HepG2 (cell line): ENCODE data around the gene KCTD6. TPM values are rescaled to one million over a fixed set of nuclear protein-coding genes. Genes with fewer than 3 reads are reported as not detected.

Source experiments
- ATAC-seq: fragments of 200-7000 bp; cut with Tn5 transposase; 3 replicates; pipeline ENCODE4 v1.9.1; 2020; ENCODE audit warnings: mild to moderate bottlenecking, moderate library complexity
- BruUV-seq: library from RNA; stranded (reverse); fragments of 400-500 nt; replicated peaks from 2 replicates; lab custom pipeline; 2021; lab: Mats Ljungman, UMichigan
- CTCF ChIA-PET: fragments of 300-600 bp; formaldehyde crosslinking; extraction: SDS; loops from one replicate; lab custom pipeline; 2021; ENCODE audit warnings: low total read pairs, inconsistent platforms, low intra/inter-chr PET ratio; lab: Yijun Ruan, JAX
- POLR2A ChIA-PET: fragments of 350-600 bp; sonication (Branson Sonifier 250); formaldehyde crosslinking; loops from one replicate; lab custom pipeline; 2020; ENCODE audit warnings: antibody characterized with exemption, inconsistent platforms; lab: Yijun Ruan, JAX
- DNase-seq: peaks from one replicate; pipeline ENCODE4 v3.0.0-alpha.2; 2015; ENCODE audit warnings: low spot score
- FAIRE-seq: peaks from 3 replicates; lab custom pipeline; 2011; peaks lifted over from hg19 to GRCh38; lab: Jason Lieb, UNC
- H2AFZ ChIP-seq: one replicate; pipeline ENCODE4 v1.6.1; 2011; ENCODE audit warnings: low read length, inconsistent platforms
- H3K27ac ChIP-seq: fragments of 300-600 bp; 3 replicates; pipeline ENCODE4 v1.8.0; 2011; ENCODE audit warnings: mixed run types, mild to moderate bottlenecking, mixed read lengths, low read length, inconsistent platforms; ENCODE audit not compliant: insufficient read depth; ENCODE audit errors: extremely low read length
- H3K27me3 ChIP-seq, 2 experiments: fragments of 200-600 bp in 1 of 2; 2 replicates in 1 of 2; 3 replicates in 1 of 2; pipeline versions ENCODE4 v1.6.0 to v1.8.0; 2011; ENCODE audit warnings: low read length in 2 of 2, mild to moderate bottlenecking in 2 of 2, moderate library complexity in 2 of 2, inconsistent platforms in 1 of 2; ENCODE audit not compliant: insufficient read depth in 2 of 2, control insufficient read depth in 1 of 2
- H3K36me3 ChIP-seq, 2 experiments: fragments of 200-600 bp in 1 of 2; replicated peaks in 1 of 2; 2 replicates in 1 of 2; 3 replicates in 1 of 2; pipeline versions ENCODE4 v1.5.1 to v1.8.0; 2011; ENCODE audit warnings: low read length in 2 of 2, inconsistent platforms in 1 of 2; ENCODE audit not compliant: insufficient read depth in 2 of 2, control insufficient read depth in 1 of 2
- H3K4me1 ChIP-seq: 2 replicates; pipeline ENCODE4 v1.5.1; 2012; ENCODE audit warnings: low read length, inconsistent platforms; ENCODE audit not compliant: insufficient read depth
- H3K4me2 ChIP-seq: 2 replicates; pipeline ENCODE4 v1.6.0; 2011; ENCODE audit warnings: low read depth, low read length, inconsistent platforms
- H3K4me3 ChIP-seq, 3 experiments: fragments of 200-600 bp in 1 of 3; sonication (generic), shearing (Covaris generic) in 1 of 3; replicated peaks in 1 of 3; 2 replicates each; pipeline ENCODE4 v1.5.1; 2011 to 2016; ENCODE audit warnings: low read length in 3 of 3, inconsistent platforms in 2 of 3, low read depth in 2 of 3, mild to moderate bottlenecking in 2 of 3, control low read depth in 1 of 3, mixed read lengths in 1 of 3; ENCODE audit not compliant: insufficient read depth in 1 of 3
- H3K79me2 ChIP-seq: one replicate; pipeline ENCODE4 v1.6.1; 2011; ENCODE audit warnings: low read length, inconsistent platforms; ENCODE audit not compliant: insufficient read depth
- H3K9ac ChIP-seq: 2 replicates; pipeline ENCODE4 v1.6.0; 2011; ENCODE audit warnings: mild to moderate bottlenecking, low read depth, low read length, inconsistent platforms; ENCODE audit not compliant: insufficient read depth
- H3K9me3 ChIP-seq: 2 replicates; pipeline ENCODE4 v1.5.1; 2012; ENCODE audit warnings: mild to moderate bottlenecking, low read length
- H4K20me1 ChIP-seq: 2 replicates; pipeline ENCODE4 v1.6.0; 2011; ENCODE audit warnings: inconsistent platforms, mild to moderate bottlenecking, low read length, moderate library complexity; ENCODE audit not compliant: insufficient read depth
- CEBPG ChIP-seq: IDR thresholded peaks from 2 replicates; pipeline ENCODE4 v1.6.1; 2016
- E2F2 ChIP-seq: sonication (generic); formaldehyde crosslinking; IDR thresholded peaks from 2 replicates; pipeline ENCODE4 v1.4.0; 2020; ENCODE audit warnings: missing genetic modification reagents, borderline replicate concordance
- GZF1 ChIP-seq: sonication (generic); formaldehyde crosslinking; IDR thresholded peaks from 2 replicates; pipeline ENCODE4 v1.5.1; 2020; ENCODE audit warnings: mild to moderate bottlenecking, missing genetic modification reagents
- IKZF5 ChIP-seq: IDR thresholded peaks from 2 replicates; pipeline ENCODE4 v1.6.1; 2018; ENCODE audit warnings: missing genetic modification reagents, mild to moderate bottlenecking, missing compliant biosample characterization
- KMT2A ChIP-seq: sonication (generic); formaldehyde crosslinking; IDR thresholded peaks from 2 replicates; pipeline ENCODE4 v1.4.0; 2020; ENCODE audit warnings: missing genetic modification reagents
- MAF1 ChIP-seq: sonication (generic); formaldehyde crosslinking; IDR thresholded peaks from 2 replicates; pipeline ENCODE4 v1.5.0; 2020; ENCODE audit warnings: missing genetic modification reagents, borderline replicate concordance
- MEIS2 ChIP-seq: sonication (generic); formaldehyde crosslinking; IDR thresholded peaks from 2 replicates; pipeline ENCODE4 v1.9.0; 2021; ENCODE audit warnings: mild to moderate bottlenecking, missing genetic modification reagents
- SAP130 ChIP-seq: IDR thresholded peaks from 2 replicates; pipeline ENCODE4 v1.6.1; 2016; ENCODE audit warnings: low read depth
- SOX6 ChIP-seq, 2 experiments: fragments of 450-650 bp in 1 of 2; sonication (generic) in 1 of 2; formaldehyde crosslinking in 1 of 2; IDR thresholded peaks; 2 replicates each; pipeline versions ENCODE4 v1.4.0 to v1.6.1; 2017 to 2020; ENCODE audit warnings: antibody characterized with exemption in 1 of 2, mild to moderate bottlenecking in 1 of 2, missing genetic modification reagents in 1 of 2
- SRSF1 ChIP-seq: fragments of 200-400 bp; formaldehyde crosslinking; optimal IDR thresholded peaks from 2 replicates; pipeline ENCODE3; 2017; ENCODE audit warnings: mild to moderate bottlenecking, low read depth, low read length, moderate library complexity
- ZFP41 ChIP-seq: sonication (generic); formaldehyde crosslinking; IDR thresholded peaks from 2 replicates; pipeline ENCODE4 v1.4.0; 2020; ENCODE audit warnings: mild to moderate bottlenecking, missing genetic modification reagents, borderline replicate concordance
- ZNF263 ChIP-seq: sonication (generic); formaldehyde crosslinking; IDR thresholded peaks from 2 replicates; pipeline ENCODE4 v1.4.0; 2020; ENCODE audit warnings: missing genetic modification reagents
- ZNF605 ChIP-seq: sonication (generic); formaldehyde crosslinking; IDR thresholded peaks from 2 replicates; pipeline ENCODE4 v1.8.0; 2022; ENCODE audit warnings: mild to moderate bottlenecking, missing genetic modification reagents
- WGBS: methylation state at CpG from one replicate; pipeline ENCODE4 v1.1.6; 2017; ENCODE audit warnings: low lambda C conversion rate; 5-methylcytosine and 5-hydroxymethylcytosine counted together
- in situ Hi-C: cut with HindIII; loops from 2 replicates; pipeline ENCODE4 v1.10.0; 2017; ENCODE audit warnings: low pct_unique_long_range_greater_than_20kb; ENCODE audit not compliant: extremely low pct_ligation_motif_present
- intact Hi-C: fragments of 100-400 bp; cut with micrococcal nuclease; formaldehyde crosslinking; loops from one replicate; pipeline ENCODE4 v1.10.0; 2022; ENCODE audit not compliant: unreplicated experiment
- polyA plus RNA-seq, 8 experiments: library from polyadenylated mRNA; depleted of rRNA in 3 of 8; stranded (reverse) in 7 of 8; unstranded in 1 of 8; fragments of >200 nt; fragmentation: Illumina TruSeq in 4 of 8; extraction: Trizol in 4 of 8; gene quantifications; 2 replicates each; pipeline versions ENCODE4 v1.2.1 to v1.2.3, GENCODE V29; 2011 to 2016; ENCODE audit warnings: low read depth in 4 of 8, missing spikeins in 1 of 8, mixed read lengths in 1 of 8; ENCODE audit not compliant: insufficient read depth in 1 of 8
- total RNA-seq, 5 experiments: library from RNA; depleted of rRNA; stranded (reverse); fragments of >200 nt; fragmentation: Illumina TruSeq; extraction: Trizol; gene quantifications; 2 replicates each; pipeline ENCODE4 v1.2.3, GENCODE V29; 2016; ENCODE audit warnings: low read depth in 1 of 5
- TF ChIP-seq, protein P1 (sequence below): sonication (generic); formaldehyde crosslinking; IDR thresholded peaks from 2 replicates; pipeline ENCODE4 v1.4.0; 2020; ENCODE audit warnings: missing genetic modification reagents, borderline replicate concordance

The KCTD6 gene
- total and polyA plus RNA-seq, 2 of the 13 experiments (the other 11 are each of a cell fraction or from before 2014, with no cell fraction given) = 13.4 to 14.2 TPM

GRCh38 chr3:58520403-58521335, 28.8 kb downstream of the KCTD6 start:
- Histone ChIP-seq H3K4me1 (peaks cover 91% of the 10 kb centered on the region), H3K27me3 (no peaks in the 10 kb centered on the region), H3K4me3 (peak overlapping the region in 2 of 3 experiments; percentile 15 to 17; a peak in 2 of 6 replicates), H4K20me1 (no peaks in the 10 kb centered on the region), H2AFZ (no peak overlapping the region), H3K4me2 (peak overlapping the region; percentile 77), H3K79me2 (no peaks in the 10 kb centered on the region), H3K9ac (peak overlapping the region; percentile 40), H3K36me3 (peaks cover 6 to 17% of the 10 kb centered on the region in 2 experiments), H3K27ac (peak overlapping the region; percentile 88), H3K9me3 (no peaks in the 10 kb centered on the region)
- in situ Hi-C loops = no loop called here
- ChIA-PET CTCF (interaction anchor here (1.5 kb wide), 1 partner anchor 12 kb away, joined by 5 read pairs; no protein-coding TSS in a partner anchor), POLR2A (interaction anchor here (0.7 to 3.0 kb wide), 14 partner anchors 8 to 214 kb away, joined by 3 to 33 read pairs (median 5); partner anchors contain the start of genes ACOX2 and KCTD6)
- peak; percentile 78 for ATAC-seq
- no TSS peak for BruUV-seq
- intact Hi-C loops = loop anchor here (2.0 kb wide), 1 partner anchor 88 kb away; the partner anchor contains the start of gene PDHB
- WGBS = 8% methylated on average over 6 of the region's 8 CpGs
- peak; percentile 74 for FAIRE-seq
- DNase-seq = peak; percentile 81
- TF ChIP-seq CEBPG (CRISPR knock-in tag) (peak; percentile 42; the same call in 1 of the 2 replicates), ZNF605 (CRISPR knock-in tag) (peak; percentile 76), SRSF1 (no peak), GZF1 (CRISPR knock-in tag) (0 out of 2 replicates have a peak, but pooled peaks have one; percentile 41), SOX6 (IDR thresholded peaks at IDR 0.05) (no peak), SOX6 (CRISPR knock-in tag; IDR thresholded peaks at IDR 0.05) (peak; percentile 52), MAF1 (0 out of 2 replicates have a peak, but pooled peaks have one; percentile 8), ZFP41 (CRISPR knock-in tag) (0 out of 2 replicates have a peak, but pooled peaks have one; percentile 39), E2F2 (CRISPR knock-in tag) (no peak), ZNF263 (CRISPR knock-in tag) (peak; percentile 62; the same call in 1 of the 2 replicates), KMT2A (CRISPR knock-in tag) (peak; percentile 19; the same call in 1 of the 2 replicates), IKZF5 (peak; percentile 74; the same call in 1 of the 2 replicates), SAP130 (peak; percentile 81), MEIS2 (CRISPR knock-in tag) (0 out of 2 replicates have a peak, but pooled peaks have one; percentile 37)
- TF ChIP-seq, protein P1, sequence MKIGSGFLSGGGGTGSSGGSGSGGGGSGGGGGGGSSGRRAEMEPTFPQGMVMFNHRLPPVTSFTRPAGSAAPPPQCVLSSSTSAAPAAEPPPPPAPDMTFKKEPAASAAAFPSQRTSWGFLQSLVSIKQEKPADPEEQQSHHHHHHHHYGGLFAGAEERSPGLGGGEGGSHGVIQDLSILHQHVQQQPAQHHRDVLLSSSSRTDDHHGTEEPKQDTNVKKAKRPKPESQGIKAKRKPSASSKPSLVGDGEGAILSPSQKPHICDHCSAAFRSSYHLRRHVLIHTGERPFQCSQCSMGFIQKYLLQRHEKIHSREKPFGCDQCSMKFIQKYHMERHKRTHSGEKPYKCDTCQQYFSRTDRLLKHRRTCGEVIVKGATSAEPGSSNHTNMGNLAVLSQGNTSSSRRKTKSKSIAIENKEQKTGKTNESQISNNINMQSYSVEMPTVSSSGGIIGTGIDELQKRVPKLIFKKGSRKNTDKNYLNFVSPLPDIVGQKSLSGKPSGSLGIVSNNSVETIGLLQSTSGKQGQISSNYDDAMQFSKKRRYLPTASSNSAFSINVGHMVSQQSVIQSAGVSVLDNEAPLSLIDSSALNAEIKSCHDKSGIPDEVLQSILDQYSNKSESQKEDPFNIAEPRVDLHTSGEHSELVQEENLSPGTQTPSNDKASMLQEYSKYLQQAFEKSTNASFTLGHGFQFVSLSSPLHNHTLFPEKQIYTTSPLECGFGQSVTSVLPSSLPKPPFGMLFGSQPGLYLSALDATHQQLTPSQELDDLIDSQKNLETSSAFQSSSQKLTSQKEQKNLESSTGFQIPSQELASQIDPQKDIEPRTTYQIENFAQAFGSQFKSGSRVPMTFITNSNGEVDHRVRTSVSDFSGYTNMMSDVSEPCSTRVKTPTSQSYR (CRISPR knock-in tag) = no peak
